CD4-positive, alpha-beta T cell (primary cell): Measurements from ENCODE around the gene SMIM41. TPM values are rescaled to one million over a fixed set of nuclear protein-coding genes. Genes with fewer than 3 reads are reported as not detected.

Source experiments
- ATAC-seq: fragments of 200-7000 bp; cut with Tn5 transposase; one replicate; pipeline ENCODE4 v1.10.0; 2022; ENCODE audit warnings: mild to moderate bottlenecking; ENCODE audit not compliant: poor library complexity
- CTCF ChIA-PET: fragments of 350-600 bp; sonication (Branson Sonifier 250); formaldehyde crosslinking; loops from one replicate; lab custom pipeline; 2021; ENCODE audit warnings: antibody characterized with exemption, inconsistent platforms; lab: Charles Lee
- POLR2A ChIA-PET: fragments of 350-600 bp; sonication (Branson Sonifier 250); formaldehyde crosslinking; loops from one replicate; lab custom pipeline; 2021; ENCODE audit warnings: antibody characterized with exemption, inconsistent platforms; lab: Charles Lee
- DNase-seq, 14 experiments: peaks; one replicate each; pipeline ENCODE4 v3.0.0-alpha.2; 2013 to 2020; ENCODE audit warnings: mixed read lengths in 2 of 14
- H3K27ac ChIP-seq, 2 donors: one replicate each; pipeline versions ENCODE4 v1.5.1 to v1.7.0; 2013; ENCODE audit warnings: low read length in 2 of 2, low read depth in 1 of 2, mild to moderate bottlenecking in 1 of 2
- H3K27me3 ChIP-seq, 2 experiments: 1 replicate in 1 of 2; 2 replicates in 1 of 2; pipeline versions ENCODE4 v1.6.1 to v1.7.0; 2013; ENCODE audit warnings: low read length in 2 of 2, control low read depth in 1 of 2, mild to moderate bottlenecking in 1 of 2, moderate library complexity in 1 of 2; ENCODE audit not compliant: insufficient read depth in 2 of 2, control insufficient read depth in 1 of 2
- H3K36me3 ChIP-seq: one replicate; pipeline ENCODE4 v1.6.1; 2013; ENCODE audit warnings: low read length, control low read depth; ENCODE audit not compliant: insufficient read depth
- H3K4me1 ChIP-seq: one replicate; pipeline ENCODE4 v1.6.1; 2013; ENCODE audit warnings: low read length, control low read depth; ENCODE audit not compliant: insufficient read depth
- H3K4me3 ChIP-seq: one replicate; pipeline ENCODE4 v1.5.1; 2013; ENCODE audit warnings: mild to moderate bottlenecking, low read length, moderate library complexity
- H3K9me3 ChIP-seq, 2 experiments: 1 replicate in 1 of 2; 2 replicates in 1 of 2; pipeline versions ENCODE4 v1.6.1 to v1.7.0; 2013; ENCODE audit warnings: low read length in 2 of 2, mild to moderate bottlenecking in 2 of 2, control low read depth in 1 of 2, moderate library complexity in 1 of 2; ENCODE audit not compliant: control insufficient read depth in 1 of 2, insufficient read depth in 1 of 2
- H3K27ac Mint-ChIP-seq: one replicate; pipeline ENCODE4 v1.8.0; 2020; ENCODE audit warnings: mixed read lengths
- H3K27me3 Mint-ChIP-seq: one replicate; pipeline ENCODE4 v1.8.0; 2021; ENCODE audit warnings: mixed read lengths
- H3K36me3 Mint-ChIP-seq: one replicate; pipeline ENCODE4 v1.8.0; 2021; ENCODE audit warnings: low read depth, mixed read lengths
- H3K4me1 Mint-ChIP-seq: one replicate; pipeline ENCODE4 v1.8.0; 2021; ENCODE audit warnings: low read depth, mixed read lengths
- H3K4me3 Mint-ChIP-seq: one replicate; pipeline ENCODE4 v1.8.0; 2020; ENCODE audit warnings: mild to moderate bottlenecking, mixed read lengths
- H3K9me3 Mint-ChIP-seq: one replicate; pipeline ENCODE4 v1.8.0; 2020; ENCODE audit warnings: mixed read lengths
- intact Hi-C, 2 experiments: fragments of 100-400 bp; cut with DNase I in 1 of 2; cut with micrococcal nuclease in 1 of 2; formaldehyde crosslinking; loops; one replicate each; pipeline versions ENCODE4 v1.15.1 to v1.9.0; 2023 to 2025; cut with DNase I, micrococcal nuclease
- total RNA-seq, 174 experiments: library from RNA in 2 of 174; stranded (reverse) in 2 of 174; gene quantifications; one replicate each; pipeline ENCODE4 v1.2.3 and lab custom pipeline; 2021 to 2026
- TF ChIP-seq, protein P1 (sequence below): fragments of 200-600 bp; IDR thresholded peaks from one replicate; pipeline ENCODE4 v1.8.0; 2022; ENCODE audit warnings: antibody characterized with exemption, mild to moderate bottlenecking

SMIM41 gene
- total RNA-seq, 2 experiments from 2014 or later: not detected

DNA sequence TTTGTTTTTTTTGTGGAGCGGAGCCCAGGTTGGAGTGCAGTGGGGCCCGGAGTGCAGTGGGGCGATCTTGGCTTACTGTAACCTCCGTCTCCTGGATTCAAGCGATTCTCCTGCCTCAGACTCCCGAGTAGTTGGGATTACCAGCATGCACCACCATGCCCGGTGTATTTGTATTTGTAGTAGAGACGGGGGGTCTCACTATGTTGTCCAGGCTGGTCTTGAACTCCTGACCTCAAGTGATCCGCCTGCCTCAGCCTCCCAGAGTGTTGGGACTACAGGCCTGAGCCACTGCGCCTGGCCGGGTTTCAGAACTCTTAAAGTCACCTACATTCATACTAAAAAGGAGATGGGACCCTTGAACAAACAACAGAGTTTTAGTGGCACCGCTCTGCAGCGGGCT lies 59.6 kb downstream of the SMIM41 start:
- Mint-ChIP-seq H3K27me3 (peaks cover 5% of the 10 kb centered on the region), H3K27ac (no peak overlapping the region), H3K4me1 (no peaks in the 10 kb centered on the region), H3K9me3 (no peaks in the 10 kb centered on the region), H3K36me3 (no peaks in the 10 kb centered on the region), H3K4me3 (no peak overlapping the region)
- Histone ChIP-seq H3K9me3 (no peaks in the 10 kb centered on the region), H3K27ac (no peak overlapping the region), H3K36me3 (no peaks in the 10 kb centered on the region), H3K27me3 (peaks cover 0 to 5% of the 10 kb centered on the region in 2 experiments), H3K4me3 (no peak overlapping the region), H3K4me1 (no peaks in the 10 kb centered on the region)
- DNase-seq (no peak), ATAC-seq (no peak)
- TF ChIP-seq, protein P1, sequence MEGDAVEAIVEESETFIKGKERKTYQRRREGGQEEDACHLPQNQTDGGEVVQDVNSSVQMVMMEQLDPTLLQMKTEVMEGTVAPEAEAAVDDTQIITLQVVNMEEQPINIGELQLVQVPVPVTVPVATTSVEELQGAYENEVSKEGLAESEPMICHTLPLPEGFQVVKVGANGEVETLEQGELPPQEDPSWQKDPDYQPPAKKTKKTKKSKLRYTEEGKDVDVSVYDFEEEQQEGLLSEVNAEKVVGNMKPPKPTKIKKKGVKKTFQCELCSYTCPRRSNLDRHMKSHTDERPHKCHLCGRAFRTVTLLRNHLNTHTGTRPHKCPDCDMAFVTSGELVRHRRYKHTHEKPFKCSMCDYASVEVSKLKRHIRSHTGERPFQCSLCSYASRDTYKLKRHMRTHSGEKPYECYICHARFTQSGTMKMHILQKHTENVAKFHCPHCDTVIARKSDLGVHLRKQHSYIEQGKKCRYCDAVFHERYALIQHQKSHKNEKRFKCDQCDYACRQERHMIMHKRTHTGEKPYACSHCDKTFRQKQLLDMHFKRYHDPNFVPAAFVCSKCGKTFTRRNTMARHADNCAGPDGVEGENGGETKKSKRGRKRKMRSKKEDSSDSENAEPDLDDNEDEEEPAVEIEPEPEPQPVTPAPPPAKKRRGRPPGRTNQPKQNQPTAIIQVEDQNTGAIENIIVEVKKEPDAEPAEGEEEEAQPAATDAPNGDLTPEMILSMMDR: no peak
- intact Hi-C loops: loop anchor here in 1 of 2 experiments (1.0 kb wide), 1 partner anchor 188 kb away; no protein-coding TSS in a partner anchor
- CTCF ChIA-PET: no interaction called here
- POLR2A ChIA-PET: no interaction called here

DNA sequence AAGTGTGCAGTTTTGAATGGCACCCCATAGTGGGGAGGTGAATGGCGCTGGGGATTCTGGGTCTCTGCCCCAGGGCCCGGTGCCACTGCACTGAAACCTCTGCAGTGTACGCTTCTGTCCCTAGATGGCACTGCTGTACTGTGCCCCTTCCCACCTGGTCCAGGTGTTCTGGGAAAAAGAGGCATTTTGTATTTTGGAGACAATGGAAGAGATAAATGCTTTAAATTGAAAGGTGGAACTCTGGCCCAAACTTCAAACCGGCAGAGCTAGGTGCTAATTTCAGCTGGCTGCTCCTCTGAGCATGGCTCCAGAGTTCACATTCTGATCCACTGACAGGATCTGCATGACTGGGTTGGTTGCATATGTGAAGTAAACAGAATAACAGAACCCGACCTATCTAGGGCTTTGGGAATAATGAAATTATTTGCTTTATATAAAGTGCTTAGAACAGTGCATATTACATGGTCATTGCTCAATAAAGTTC lies 60.1 kb downstream of the SMIM41 start:
- Mint-ChIP-seq H3K4me1 (no peaks in the 10 kb centered on the region), H3K27ac (no peak overlapping the region), H3K4me3 (no peak overlapping the region), H3K36me3 (no peaks in the 10 kb centered on the region), H3K9me3 (no peaks in the 10 kb centered on the region), H3K27me3 (peaks cover 5% of the 10 kb centered on the region)
- TF ChIP-seq, protein P1: peak; percentile 69
- no peaks in the 10 kb centered on the region for H3K4me1 ChIP-seq
- CTCF ChIA-PET: interaction anchor here (1.3 kb wide), 1 partner anchor 186 kb away, joined by 4 read pairs; no protein-coding TSS in a partner anchor
- H3K27me3 ChIP-seq: peaks cover 0 to 5% of the 10 kb centered on the region in 2 experiments
- intact Hi-C loops: loop anchor here in 1 of 2 experiments (1.0 kb wide), 1 partner anchor 188 kb away; no protein-coding TSS in a partner anchor
- peak; percentile 98 for ATAC-seq
- POLR2A ChIA-PET: no interaction called here
- no peaks in the 10 kb centered on the region for H3K36me3 ChIP-seq
- peak in 11 of 14 experiments; percentile 9 to 64 (median 32) for DNase-seq
- H3K9me3 ChIP-seq: no peaks in the 10 kb centered on the region
- H3K27ac ChIP-seq: no peak overlapping the region
- H3K4me3 ChIP-seq: no peak overlapping the region

DNA sequence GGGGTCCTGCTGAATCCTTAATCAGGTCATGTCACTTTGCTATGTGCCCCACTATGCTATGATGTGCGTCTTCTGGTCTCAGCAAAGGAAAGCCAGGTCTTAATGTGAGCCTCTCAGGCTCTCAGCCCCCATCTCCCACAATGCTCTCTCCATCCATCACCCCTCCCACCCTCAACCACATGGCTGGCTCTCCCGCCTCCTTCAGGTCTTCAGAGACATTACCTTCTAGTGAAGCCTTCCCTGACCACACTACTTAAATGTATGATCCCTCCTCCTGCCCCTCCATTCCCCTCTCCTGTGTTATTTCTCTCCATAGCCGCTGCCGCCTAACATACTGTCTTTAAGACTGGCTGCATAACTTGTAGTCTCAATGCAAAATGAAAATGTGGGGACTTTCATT lies 61.8 kb downstream of the SMIM41 start:
- TF ChIP-seq, protein P1: no peak
- no peaks in the 10 kb centered on the region for H3K4me1 ChIP-seq
- no peaks in the 10 kb centered on the region for H3K36me3 ChIP-seq
- no peak for ATAC-seq
- peaks cover 5% of the 10 kb centered on the region for H3K27me3 Mint-ChIP-seq
- ChIA-PET CTCF (no interaction called here), POLR2A (no interaction called here)
- no peak overlapping the region for H3K27ac Mint-ChIP-seq
- intact Hi-C loops: no loop called here
- peaks cover 0 to 5% of the 10 kb centered on the region in 2 experiments for H3K27me3 ChIP-seq
- H3K4me3 ChIP-seq: no peak overlapping the region
- H3K27ac ChIP-seq: no peak overlapping the region
- no peak overlapping the region for H3K4me3 Mint-ChIP-seq
- H3K9me3 Mint-ChIP-seq: no peaks in the 10 kb centered on the region
- no peaks in the 10 kb centered on the region for H3K9me3 ChIP-seq
- no peaks in the 10 kb centered on the region for H3K4me1 Mint-ChIP-seq
- no peaks in the 10 kb centered on the region for H3K36me3 Mint-ChIP-seq
- no peak for DNase-seq
